Measurements from ENCODE around the gene ARHGEF1.
"Not testable (repeated sequence)": the region's sequence is repeated elsewhere in the genome, so short reads cannot be mapped to it uniquely, and the experiment has no call there.

Gene ARHGEF1

GRCh38 chr19:41868989-41869300 lies 14.0 kb upstream of the ARHGEF1 start:
- no peaks in the 10 kb centered on the region for H3K9me3 Mint-ChIP-seq
- peaks cover 57% of the 10 kb centered on the region for H3K4me1 Mint-ChIP-seq (ENCODE audit: low read depth)
- peaks cover 70% of the 10 kb centered on the region for H3K36me3 Mint-ChIP-seq (ENCODE audit: low read depth)
- no peak for DNase-seq (ENCODE audit: low spot score)
- H3K4me3 Mint-ChIP-seq, result peak overlapping the region; percentile 41
- no peaks in the 10 kb centered on the region for H3K27me3 Mint-ChIP-seq (ENCODE audit: low read depth)
- H3K27ac Mint-ChIP-seq, result peak overlapping the region; percentile 24

GRCh38 chr19:41869374-41869955 lies 13.5 kb upstream of the ARHGEF1 start:
- no peaks in the 10 kb centered on the region for H3K27me3 Mint-ChIP-seq (ENCODE audit: low read depth)

GRCh38 chr19:41870401-41870873 lies 12.5 kb upstream of the ARHGEF1 start:
- Mint-ChIP-seq H3K4me3 (peak overlapping the region; percentile 49), H3K9me3 (no peaks in the 10 kb centered on the region), H3K4me1 (ENCODE audit: low read depth) (peaks cover 54% of the 10 kb centered on the region), H3K27ac (peak overlapping the region; percentile 74), H3K36me3 (ENCODE audit: low read depth) (peaks cover 58% of the 10 kb centered on the region), H3K27me3 (ENCODE audit: low read depth) (no peaks in the 10 kb centered on the region)
- DNase-seq (ENCODE audit: low spot score), result no peak

More at GRCh38 chr19:41869374-41869955, 13.5 kb upstream of the ARHGEF1 start:
- DNase-seq (ENCODE audit: low spot score), result no peak
- Mint-ChIP-seq H3K27ac (peak overlapping the region; percentile 62), H3K4me1 (ENCODE audit: low read depth) (peaks cover 55% of the 10 kb centered on the region), H3K36me3 (ENCODE audit: low read depth) (peaks cover 65% of the 10 kb centered on the region), H3K4me3 (peak overlapping the region; percentile 26), H3K9me3 (no peaks in the 10 kb centered on the region)

- DNase-seq (ENCODE audit: low spot score), result peak; percentile 83
- Mint-ChIP-seq H3K4me1 (ENCODE audit: low read depth) (peaks cover 62% of the 10 kb centered on the region), H3K27me3 (ENCODE audit: low read depth) (no peaks in the 10 kb centered on the region), H3K4me3 (peak overlapping the region; percentile 82), H3K27ac (peak overlapping the region; percentile 96), H3K36me3 (ENCODE audit: low read depth) (peaks cover 50% of the 10 kb centered on the region), H3K9me3 (no peaks in the 10 kb centered on the region)
Observed at GRCh38 chr19:41871573-41872383, 11.2 kb upstream of the ARHGEF1 start.

GRCh38 chr19:41872384-41872774 lies 10.6 kb upstream of the ARHGEF1 start:
- Mint-ChIP-seq H3K9me3 (no peaks in the 10 kb centered on the region), H3K27me3 (ENCODE audit: low read depth) (no peaks in the 10 kb centered on the region), H3K27ac (peak overlapping the region; percentile 96), H3K36me3 (ENCODE audit: low read depth) (peaks cover 48% of the 10 kb centered on the region), H3K4me1 (ENCODE audit: low read depth) (peaks cover 68% of the 10 kb centered on the region), H3K4me3 (peak overlapping the region; percentile 82)
- no peak for DNase-seq (ENCODE audit: low spot score)

- DNase-seq (ENCODE audit: low spot score), result peak; percentile 57
- no peaks in the 10 kb centered on the region for H3K9me3 Mint-ChIP-seq
- no peaks in the 10 kb centered on the region for H3K27me3 Mint-ChIP-seq (ENCODE audit: low read depth)
- peak overlapping the region; percentile 82 for H3K4me3 Mint-ChIP-seq
- H3K27ac Mint-ChIP-seq, result peak overlapping the region; percentile 96
- H3K4me1 Mint-ChIP-seq (ENCODE audit: low read depth), result peaks cover 69% of the 10 kb centered on the region
- peaks cover 43% of the 10 kb centered on the region for H3K36me3 Mint-ChIP-seq (ENCODE audit: low read depth)
Observed at GRCh38 chr19:41872775-41873647, 10.0 kb upstream of the ARHGEF1 start.

- Mint-ChIP-seq H3K4me3 (peak overlapping the region; percentile 80), H3K36me3 (ENCODE audit: low read depth) (peaks cover 20% of the 10 kb centered on the region), H3K4me1 (ENCODE audit: low read depth) (peaks cover 59% of the 10 kb centered on the region), H3K27ac (peak overlapping the region; percentile 100)
- not testable (repeated sequence) for H3K9me3 Mint-ChIP-seq; H3K27me3 Mint-ChIP-seq (ENCODE audit: low read depth); DNase-seq (ENCODE audit: low spot score)
Observed at GRCh38 chr19:41875973-41876372, 7.0 kb upstream of the ARHGEF1 start.

GRCh38 chr19:41876847-41877832 lies 5.8 kb upstream of the ARHGEF1 start, which contains the start of gene CD79A:
TSS of gene CD79A (plus strand) at chr19:41877279. CDS start at chr19:41877305, 26 bp downstream.
- Mint-ChIP-seq H3K36me3 (ENCODE audit: low read depth) (peaks cover 9% of the 10 kb centered on the region), H3K9me3 (no peaks in the 10 kb centered on the region), H3K27ac (peak within 1 kb of the TSS; percentile 100), H3K4me3 (peak within 1 kb of the TSS; percentile 38), H3K4me1 (ENCODE audit: low read depth) (peaks cover 54% of the 10 kb centered on the region), H3K27me3 (ENCODE audit: low read depth) (no peaks in the 10 kb centered on the region)
- no peak for DNase-seq (ENCODE audit: low spot score)

- Mint-ChIP-seq H3K27ac (peak overlapping the region; percentile 100), H3K4me3 (peak overlapping the region; percentile 38), H3K27me3 (ENCODE audit: low read depth) (no peaks in the 10 kb centered on the region), H3K36me3 (ENCODE audit: low read depth) (peaks cover 6% of the 10 kb centered on the region), H3K9me3 (no peaks in the 10 kb centered on the region), H3K4me1 (ENCODE audit: low read depth) (peaks cover 51% of the 10 kb centered on the region)
- no peak for DNase-seq (ENCODE audit: low spot score)
Observed at GRCh38 chr19:41877916-41878905, 4.8 kb upstream of the ARHGEF1 start.

- H3K27me3 Mint-ChIP-seq (ENCODE audit: low read depth), result no peaks in the 10 kb centered on the region
- no peak for DNase-seq (ENCODE audit: low spot score)
- no peak overlapping the region for H3K27ac Mint-ChIP-seq
- no peaks in the 10 kb centered on the region for H3K9me3 Mint-ChIP-seq
- H3K36me3 Mint-ChIP-seq (ENCODE audit: low read depth), result peaks cover 9% of the 10 kb centered on the region
- peaks cover 48% of the 10 kb centered on the region for H3K4me1 Mint-ChIP-seq (ENCODE audit: low read depth)
- H3K4me3 Mint-ChIP-seq, result no peak overlapping the region
Observed at GRCh38 chr19:41879080-41879479, 3.9 kb upstream of the ARHGEF1 start.

- peak overlapping the region; percentile 40 for H3K4me3 Mint-ChIP-seq
- peak overlapping the region; percentile 76 for H3K27ac Mint-ChIP-seq
- no peak for DNase-seq (ENCODE audit: low spot score)
- peaks cover 46% of the 10 kb centered on the region for H3K4me1 Mint-ChIP-seq (ENCODE audit: low read depth)
- no peaks in the 10 kb centered on the region for H3K27me3 Mint-ChIP-seq (ENCODE audit: low read depth)
- peaks cover 16% of the 10 kb centered on the region for H3K36me3 Mint-ChIP-seq (ENCODE audit: low read depth)
- H3K9me3 Mint-ChIP-seq, result no peaks in the 10 kb centered on the region
Observed at GRCh38 chr19:41879670-41880328, 3.2 kb upstream of the ARHGEF1 start.

GRCh38 chr19:41880329-41880708 lies 2.7 kb upstream of the ARHGEF1 start:
- peaks cover 20% of the 10 kb centered on the region for H3K36me3 Mint-ChIP-seq (ENCODE audit: low read depth)
- H3K4me3 Mint-ChIP-seq, result peak overlapping the region; percentile 40
- peaks cover 48% of the 10 kb centered on the region for H3K4me1 Mint-ChIP-seq (ENCODE audit: low read depth)
- H3K9me3 Mint-ChIP-seq, result no peaks in the 10 kb centered on the region
- peak overlapping the region; percentile 76 for H3K27ac Mint-ChIP-seq
- H3K27me3 Mint-ChIP-seq (ENCODE audit: low read depth), result no peaks in the 10 kb centered on the region
- DNase-seq (ENCODE audit: low spot score), result no peak
